K562 (cell line): ENCODE data around the gene MAP2K4. TPM values are rescaled to one million over a fixed set of nuclear protein-coding genes. Genes with fewer than 3 reads are reported as not detected.

Source experiments
- ATAC-seq: fragments of 200-7000 bp; cut with Tn5 transposase; 3 replicates; pipeline ENCODE4 v1.9.1; 2020; ENCODE audit warnings: moderate library complexity
- BruUV-seq: library from RNA; stranded (reverse); fragments of 400-500 nt; replicated peaks from 2 replicates; lab custom pipeline; 2021; lab: Mats Ljungman, UMichigan
- CTCF ChIA-PET: fragments of 300-600 bp; formaldehyde crosslinking; extraction: SDS; loops from one replicate; lab custom pipeline; 2021; ENCODE audit warnings: low intra/inter-chr PET ratio; lab: Yijun Ruan, JAX
- POLR2A ChIA-PET: fragments of 300-600, 350-650 bp; sonication (Branson Sonifier 250); formaldehyde crosslinking; extraction: SDS; loops from one replicate; lab custom pipeline; 2021; ENCODE audit warnings: antibody characterized with exemption, inconsistent platforms; lab: Yijun Ruan, JAX
- DNase-seq, 4 experiments: peaks; one replicate each; pipeline versions ENCODE4 v3.0.0 to v3.0.0-alpha.2; 2011 to 2018; ENCODE audit warnings: low spot score in 3 of 4, mixed read lengths in 3 of 4; ENCODE audit errors: extremely low read depth in 1 of 4
- FAIRE-seq: peaks from 2 replicates; lab custom pipeline; 2011; peaks lifted over from hg19 to GRCh38; lab: Jason Lieb, UNC
- H2AFZ ChIP-seq: 2 replicates; pipeline ENCODE4 v1.6.0; 2011; ENCODE audit warnings: low read depth, low read length, control low read depth, inconsistent platforms
- H3K27ac ChIP-seq: fragments of 200-600 bp; 3 replicates; pipeline ENCODE4 v1.8.0; 2011; ENCODE audit warnings: low read depth, mild to moderate bottlenecking, control low read depth, inconsistent platforms, low read length, moderate library complexity, mixed read lengths; ENCODE audit errors: extremely low read depth
- H3K27me3 ChIP-seq, 2 experiments: fragments of 300-600 bp in 1 of 2; 2 replicates in 1 of 2; 3 replicates in 1 of 2; pipeline versions ENCODE4 v1.6.0 to v1.8.0; 2011; ENCODE audit warnings: inconsistent platforms in 2 of 2, low read length in 2 of 2, mild to moderate bottlenecking in 1 of 2, mixed read lengths in 1 of 2, moderate library complexity in 1 of 2; ENCODE audit not compliant: control insufficient read depth in 2 of 2, insufficient read depth in 2 of 2
- H3K36me3 ChIP-seq: fragments of 300-600 bp; 3 replicates; pipeline ENCODE4 v1.8.0; 2011; ENCODE audit warnings: mild to moderate bottlenecking, low read length, inconsistent platforms; ENCODE audit not compliant: control insufficient read depth, insufficient read depth
- H3K4me1 ChIP-seq, 2 experiments: fragments of 200-600 bp in 1 of 2; replicated peaks in 1 of 2; 2 replicates in 1 of 2; 3 replicates in 1 of 2; pipeline versions ENCODE4 v1.5.1 to v1.8.0; 2011; ENCODE audit warnings: inconsistent platforms in 2 of 2, low read length in 2 of 2, mild to moderate bottlenecking in 1 of 2, mixed read lengths in 1 of 2, moderate library complexity in 1 of 2; ENCODE audit not compliant: control insufficient read depth in 2 of 2, insufficient read depth in 2 of 2
- H3K4me2 ChIP-seq: 2 replicates; pipeline ENCODE4 v1.6.1; 2011; ENCODE audit warnings: low read length, control low read depth, inconsistent platforms, mixed read lengths; ENCODE audit not compliant: insufficient read depth
- H3K4me3 ChIP-seq: fragments of 200-600 bp; sonication (generic), shearing (Covaris generic); 2 replicates; pipeline ENCODE4 v1.5.1; 2016; ENCODE audit warnings: control low read depth, inconsistent platforms
- H3K79me2 ChIP-seq: fragments of 200-600 bp; 3 replicates; pipeline ENCODE4 v1.8.0; 2011; ENCODE audit warnings: low read length, inconsistent platforms; ENCODE audit not compliant: control insufficient read depth, insufficient read depth
- H3K9ac ChIP-seq, 2 experiments: 2 replicates each; pipeline versions ENCODE4 v1.6.0 to v1.6.1; 2011; ENCODE audit warnings: low read depth in 2 of 2, low read length in 2 of 2, control low read depth in 1 of 2, inconsistent platforms in 1 of 2, mild to moderate bottlenecking in 1 of 2, mixed read lengths in 1 of 2; ENCODE audit not compliant: insufficient read depth in 1 of 2
- H3K9me1 ChIP-seq: one replicate; pipeline ENCODE4 v1.6.0; 2011; ENCODE audit warnings: inconsistent platforms, mild to moderate bottlenecking, low read length, moderate library complexity; ENCODE audit not compliant: control insufficient read depth, insufficient read depth
- H3K9me3 ChIP-seq: replicated peaks from 2 replicates; pipeline ENCODE4 v1.5.1; 2011; ENCODE audit warnings: low read depth, low read length, inconsistent platforms; ENCODE audit not compliant: control insufficient read depth, insufficient read depth
- H4K20me1 ChIP-seq: replicated peaks from 2 replicates; pipeline ENCODE4 v1.6.1; 2011; ENCODE audit warnings: low read length, inconsistent platforms, mixed read lengths; ENCODE audit not compliant: control insufficient read depth, insufficient read depth
- ARID2 ChIP-seq: fragments of 450-650 bp; IDR thresholded peaks from 2 replicates; pipeline ENCODE4 v1.6.1; 2017; ENCODE audit warnings: antibody characterized with exemption, mild to moderate bottlenecking
- CREB1 ChIP-seq, 2 experiments: sonication (generic) in 1 of 2; formaldehyde crosslinking in 1 of 2; IDR thresholded peaks; 2 replicates each; pipeline versions ENCODE4 v1.6.1 to v1.8.0; 2012 to 2022; ENCODE audit warnings: inconsistent platforms in 1 of 2, mild to moderate bottlenecking in 1 of 2, missing genetic modification reagents in 1 of 2, moderate library complexity in 1 of 2
- DMBX1 ChIP-seq: fragments of 250-450 bp; sonication (Bioruptor Pico); IDR thresholded peaks from 2 replicates; pipeline ENCODE4 v1.8.0; 2022; ENCODE audit warnings: inconsistent platforms, mild to moderate bottlenecking, moderate library complexity, borderline replicate concordance
- HMBOX1 ChIP-seq: sonication (generic); IDR thresholded peaks from 2 replicates; pipeline ENCODE4 v1.6.1; 2016
- ID3 ChIP-seq, 2 experiments: fragments of 250-450 bp in 1 of 2; fragments of 450-650 bp in 1 of 2; sonication (Bioruptor Pico) in 1 of 2; IDR thresholded peaks; 2 replicates each; pipeline versions ENCODE4 v1.6.1 to v1.8.0; 2016 to 2021; ENCODE audit warnings: mild to moderate bottlenecking in 2 of 2, moderate library complexity in 2 of 2, missing compliant biosample characterization in 1 of 2, missing genetic modification characterization in 1 of 2
- POLR2AphosphoS2 ChIP-seq: IDR thresholded peaks from 2 replicates; pipeline ENCODE4 v1.6.1; 2012; ENCODE audit warnings: low read length, improper control_type of control experiment
- SMARCA5 ChIP-seq: fragments of 450-650 bp; IDR thresholded peaks from 2 replicates; pipeline ENCODE4 v1.6.1; 2016
- SP2 ChIP-seq: IDR thresholded peaks from 2 replicates; pipeline ENCODE4 v1.6.1; 2011; ENCODE audit warnings: mild to moderate bottlenecking, low read depth, low read length, moderate library complexity; ENCODE audit not compliant: poor library complexity, severe bottlenecking; ENCODE audit errors: extremely low read depth
- TFAP4 ChIP-seq: sonication (generic); formaldehyde crosslinking; IDR thresholded peaks from 2 replicates; pipeline ENCODE4 v1.8.0; 2022; ENCODE audit warnings: missing genetic modification reagents, mild to moderate bottlenecking, moderate library complexity, borderline replicate concordance
- ZNF449 ChIP-seq: fragments of 250-450 bp; sonication (Bioruptor Pico); IDR thresholded peaks from 2 replicates; pipeline ENCODE4 v1.8.0; 2022; ENCODE audit warnings: moderate library complexity, mild to moderate bottlenecking, inconsistent platforms
- ZNF609 ChIP-seq: sonication (generic); formaldehyde crosslinking; IDR thresholded peaks from 2 replicates; pipeline ENCODE4 v1.8.1; 2023; ENCODE audit warnings: missing genetic modification reagents, mild to moderate bottlenecking, borderline replicate concordance
- WGBS: fragments of 100-300 bp; shearing (Covaris generic); methylation state at CpG from one replicate; pipeline ENCODE4 v1.1.6; 2016; ENCODE audit warnings: low coverage, mixed read lengths; ENCODE audit not compliant: insufficient coverage; ENCODE audit errors: missing lambda C conversion rate; 5-methylcytosine and 5-hydroxymethylcytosine counted together
- in situ Hi-C: fragments of 300-500 bp; cut with MboI; formaldehyde crosslinking; loops from 4 replicates; pipeline ENCODE4 v1.15.0; 2018; ENCODE audit warnings: inconsistent platforms, mixed read lengths
- intact Hi-C: fragments of 100-400 bp; cut with micrococcal nuclease; formaldehyde crosslinking; loops from 2 replicates; pipeline ENCODE4 v1.14.2; 2022
- polyA plus RNA-seq, 8 experiments: library from polyadenylated mRNA; depleted of rRNA in 4 of 8; stranded (reverse) in 5 of 8; unstranded in 3 of 8; fragments of >200 nt; fragmentation: Nextera tagmentation in 2 of 8; fragmentation: Illumina TruSeq in 1 of 8; extraction: Ambion mirVana in 2 of 8; extraction: Trizol in 1 of 8; gene quantifications; 2 replicates each; pipeline versions ENCODE4 v1.2.1 to v1.2.3, GENCODE V29; 2011 to 2014; ENCODE audit warnings: inconsistent platforms in 1 of 8, missing spikeins in 1 of 8
- total RNA-seq, 7 experiments: library from RNA; depleted of rRNA in 6 of 7; stranded (reverse); fragments of >200 nt in 6 of 7; fragmentation: Illumina TruSeq in 2 of 7; extraction: Trizol in 2 of 7; gene quantifications; 2 replicates each; pipeline versions ENCODE4 v1.2.1 to v1.2.3, GENCODE V29; 2011 to 2021; ENCODE audit warnings: low replicate concordance in 1 of 7

The MAP2K4 gene
- total and polyA plus RNA-seq, 9 of the 15 experiments (the other 6 are each of a cell fraction or from before 2014, with no cell fraction given): 3.0 to 15.9 (median 10.8) TPM

- Histone ChIP-seq H3K4me1 (no peaks in the 10 kb centered on the region; a peak in 1 of 5 replicates), H2AFZ (no peak overlapping the region), H3K4me3 (no peak overlapping the region), H3K9ac (no peak overlapping the region), H3K27me3 (no peaks in the 10 kb centered on the region), H3K9me3 (no peaks in the 10 kb centered on the region)
- CTCF ChIA-PET: no interaction called here
- no TSS peak for BruUV-seq
- intact Hi-C loops: no loop called here
- ATAC-seq: no peak
- TF ChIP-seq ZNF449 (CRISPR knock-in tag): no peak
- TF ChIP-seq ZNF609: no peak
- TF ChIP-seq SP2: no peak
- TF ChIP-seq ID3 (CRISPR knock-in tag; IDR thresholded peaks at IDR 0.05): no peak
- no peak for TF ChIP-seq ID3 (tag; IDR thresholded peaks at IDR 0.05)
- no peak for TF ChIP-seq POLR2AphosphoS2
- no peak for TF ChIP-seq TFAP4
- no peak for TF ChIP-seq ARID2
- no peak for TF ChIP-seq HMBOX1
- no peak for TF ChIP-seq SMARCA5
- TF ChIP-seq CREB1 (IDR thresholded peaks at IDR 0.05): no peak
- TF ChIP-seq CREB1 (CRISPR knock-in tag; IDR thresholded peaks at IDR 0.05): no peak
- TF ChIP-seq DMBX1 (CRISPR knock-in tag): no peak
- TF ChIP-seq, all 486 proteins: peak for 0
- Histone ChIP-seq H3K27ac (no peak overlapping the region), H3K36me3 (peaks cover 18% of the 10 kb centered on the region; the same call in 2 of the 3 replicates), H4K20me1 (no peaks in the 10 kb centered on the region), H3K9me1 (no peaks in the 10 kb centered on the region), H3K4me2 (no peak overlapping the region), H3K79me2 (no peaks in the 10 kb centered on the region)
- FAIRE-seq (no peak), DNase-seq (no peak)
- WGBS: 78% methylated on average over 2 of the region's 3 CpGs
- POLR2A ChIA-PET: no interaction called here
- in situ Hi-C loops: no loop called here
Measured at GRCh38 chr17:12118617-12119016, 97.9 kb downstream of the MAP2K4 start.
